Testis (tissue), 3 donors: ENCODE results near the gene MARK1. TPM values are rescaled to one million over a fixed set of nuclear protein-coding genes. Genes with fewer than 3 reads are reported as not detected.

ENCODE experiments used
- DNase-seq: peaks from one replicate; pipeline ENCODE4 v3.0.0-alpha.2; 2019
- H3K27ac ChIP-seq, 2 donors: fragments of 200-600 bp; sonication (generic); one replicate each; pipeline ENCODE4 v1.5.1; 2019
- H3K27me3 ChIP-seq: fragments of 200-600 bp; sonication (generic); one replicate; pipeline ENCODE4 v1.5.1; 2019
- H3K36me3 ChIP-seq: fragments of 200-600 bp; sonication (generic); one replicate; pipeline ENCODE4 v1.5.1; 2017; ENCODE audit warnings: low read depth; ENCODE audit errors: missing control alignments
- H3K4me1 ChIP-seq: fragments of 200-600 bp; sonication (generic); one replicate; pipeline ENCODE4 v1.5.1; 2019
- H3K4me3 ChIP-seq, 2 donors: fragments of 200-600 bp; sonication (generic); one replicate each; pipeline ENCODE4 v1.5.1; 2017 to 2019
- H3K9me3 ChIP-seq: fragments of 200-600 bp; sonication (generic); one replicate; pipeline ENCODE4 v1.5.1; 2017
- CTCF ChIP-seq, 3 experiments: fragments of 450-650 bp in 2 of 3; fragments of 200-600 bp in 1 of 3; sonication (generic) in 1 of 3; IDR thresholded peaks; one replicate each; pipeline ENCODE4 v1.5.1; 2016 to 2019; ENCODE audit warnings: antibody characterized with exemption in 3 of 3, mild to moderate bottlenecking in 2 of 3, moderate library complexity in 1 of 3
- POLR2A ChIP-seq: fragments of 450-650 bp; IDR thresholded peaks from one replicate; pipeline ENCODE4 v1.6.1; 2017; ENCODE audit warnings: antibody characterized with exemption, mild to moderate bottlenecking, moderate library complexity
- WGBS, 2 donors: methylation state at CpG; one replicate each; pipeline ENCODE4 v1.1.5; 2018; 5-methylcytosine and 5-hydroxymethylcytosine counted together
- intact Hi-C: fragments of 100-400 bp; cut with DNase I; formaldehyde crosslinking; loops from one replicate; pipeline ENCODE4 v1.15.1; 2023; ENCODE audit warnings: low total_unique reads
- polyA plus RNA-seq: library from polyadenylated mRNA; stranded (reverse); fragments of 350-450 nt; fragmentation: Illumina TruSeq; extraction: RNeasy Lipid Tissue Mini Kit (QIAGEN cat#74804); gene quantifications from one replicate; pipeline ENCODE4 v1.2.3, GENCODE V29; 2014; ENCODE audit warnings: low read depth, low replicate concordance; ENCODE audit not compliant: insufficient read depth
- total RNA-seq, 2 donors: library from RNA; depleted of rRNA; stranded (reverse); fragments of >200 nt; gene quantifications; one replicate each; pipeline ENCODE4 v1.2.3, GENCODE V29; 2016

The MARK1 gene
- total and polyA plus RNA-seq, 3 donors from 2014 or later: 25.5 to 49.6 (median 31.2) TPM

- DNase-seq: no peak
- Histone ChIP-seq H3K27me3 (no peaks in the 10 kb centered on the region), H3K36me3 (no peaks in the 10 kb centered on the region), H3K4me1 (peaks cover 2% of the 10 kb centered on the region), H3K9me3 (no peaks in the 10 kb centered on the region), H3K27ac (no peak overlapping the region), H3K4me3 (no peak overlapping the region)
- no peak for TF ChIP-seq CTCF (IDR thresholded peaks at IDR 0.05)
- TF ChIP-seq POLR2A: no peak
- intact Hi-C loops: loop anchor here (10.0 kb wide), 1 partner anchor 80 kb away; no protein-coding TSS in a partner anchor
- WGBS, 2 donors: 93% methylated on average over 8 of the region's 8 CpGs
Observed at GRCh38 chr1:220694866-220695382, 167.0 kb downstream of the MARK1 start.

- no peak for DNase-seq
- no peak overlapping the region for H3K4me3 ChIP-seq
- 95 to 96% methylated on average over 4 of the region's 4 CpGs for WGBS, 2 donors
- intact Hi-C loops: loop anchor here (10.0 kb wide), 1 partner anchor 79 kb away; no protein-coding TSS in a partner anchor
- no peaks in the 10 kb centered on the region for H3K4me1 ChIP-seq
- TF ChIP-seq CTCF (IDR thresholded peaks at IDR 0.05) (no peak), POLR2A (no peak)
- H3K9me3 ChIP-seq: no peaks in the 10 kb centered on the region
- H3K27me3 ChIP-seq: no peaks in the 10 kb centered on the region
- no peak overlapping the region for H3K27ac ChIP-seq
- no peaks in the 10 kb centered on the region for H3K36me3 ChIP-seq
Observed at GRCh38 chr1:220695426-220695825, 167.5 kb downstream of the MARK1 start.

- intact Hi-C loops: loop anchor here (10.0 kb wide), 1 partner anchor 78 kb away; no protein-coding TSS in a partner anchor
- TF ChIP-seq CTCF (IDR thresholded peaks at IDR 0.05) (no peak), POLR2A (no peak)
Observed at GRCh38 chr1:220696226-220696862, 168.4 kb downstream of the MARK1 start.

GRCh38 chr1:220696863-220697231 lies 168.9 kb downstream of the MARK1 start:
- H3K36me3 ChIP-seq: no peaks in the 10 kb centered on the region
- H3K27me3 ChIP-seq: no peaks in the 10 kb centered on the region
- 50 to 69% methylated on average over 9 of the region's 9 CpGs for WGBS, 2 donors
- H3K9me3 ChIP-seq: no peaks in the 10 kb centered on the region
- DNase-seq: no peak
- H3K4me3 ChIP-seq: no peak overlapping the region
- no peak overlapping the region for H3K27ac ChIP-seq
- intact Hi-C loops: loop anchor here (10.0 kb wide), 1 partner anchor 78 kb away; no protein-coding TSS in a partner anchor
- H3K4me1 ChIP-seq: peaks cover 3% of the 10 kb centered on the region
- TF ChIP-seq POLR2A (no peak), CTCF (IDR thresholded peaks at IDR 0.05) (no peak)

More at GRCh38 chr1:220696226-220696862, 168.4 kb downstream of the MARK1 start:
- Histone ChIP-seq H3K4me1 (peaks cover 3% of the 10 kb centered on the region), H3K36me3 (no peaks in the 10 kb centered on the region), H3K9me3 (no peaks in the 10 kb centered on the region), H3K4me3 (no peak overlapping the region), H3K27ac (no peak overlapping the region), H3K27me3 (no peaks in the 10 kb centered on the region)
- 83 to 94% methylated on average over 16 of the region's 16 CpGs for WGBS, 2 donors
- DNase-seq: no peak
